ENCODE data around the gene USP44. TPM values are rescaled to one million over a fixed set of nuclear protein-coding genes. Genes with fewer than 3 reads are reported as not detected.

The USP44 gene
- total and polyA plus RNA-seq, 2 donors (not counting 3 experiments of a cell fraction or from before 2014, with no cell fraction given): 0.91 to 3.1 TPM

GRCh38 chr12:95574799-95575452 is 23.6 kb upstream of the USP44 start:
- FAIRE-seq (peak; percentile 75), DNase-seq (ENCODE audit: low read depth, low spot score) (peak; percentile 65)
- H3K9me1 ChIP-seq (replicated peaks; ENCODE audit: control insufficient read depth, extremely low read depth, insufficient read depth, low read length): no peaks in the 10 kb centered on the region
- ChIA-PET CTCF (interaction anchor here (0.6 to 2.4 kb wide), 72 partner anchors 9 to 1028 kb away, joined by 3 to 29 read pairs (median 4); partner anchors contain the start of genes CCDC38 and VEZT), POLR2A (no interaction called here)
- TF ChIP-seq MAX (IDR thresholded peaks at IDR 0.05; ENCODE audit: insufficient read depth, insufficient read length): no peak
- no peak for TF ChIP-seq POLR2A (IDR thresholded peaks at IDR 0.05; ENCODE audit: low read depth, low read length)
- TF ChIP-seq MYC (IDR thresholded peaks at IDR 0.05; ENCODE audit: low read depth, low read length): no peak
- TF ChIP-seq CTCF (IDR thresholded peaks at IDR 0.05; ENCODE audit: extremely low read depth in 1 of 2, insufficient read depth in 1 of 2, low read depth in 1 of 2, low read length in 2 of 2): peak; percentile 55 to 58
- no peak for TF ChIP-seq EZH2 (IDR thresholded peaks at IDR 0.05; ENCODE audit: borderline replicate concordance, low read depth, low read length, severe bottlenecking)
- H3K4me1 ChIP-seq (ENCODE audit: control insufficient read depth, extremely low read depth, insufficient read depth, low read length): no peaks in the 10 kb centered on the region
- no peak overlapping the region for H3K4me2 ChIP-seq (ENCODE audit: insufficient read depth, low read length)
- dilution Hi-C loops (cut with MboI; ENCODE audit: extremely low pct_ligation_motif_present, low sequenced_read_pairs) (no loop called here), intact Hi-C loops (cut with micrococcal nuclease) (no loop called here)
- peak overlapping the region; percentile 19 for H2AFZ ChIP-seq (ENCODE audit: low read depth, low read length)
- no peaks in the 10 kb centered on the region for H4K20me1 ChIP-seq (replicated peaks; ENCODE audit: control insufficient read depth, extremely low read depth, insufficient read depth, low read length)
- H3K9me3 ChIP-seq (replicated peaks; ENCODE audit: control insufficient read depth, insufficient read depth, low read length): no peaks in the 10 kb centered on the region
- no peaks in the 10 kb centered on the region for H3K36me3 ChIP-seq (ENCODE audit: control insufficient read depth in 2 of 2, extremely low read depth in 1 of 2, insufficient read depth in 2 of 2, low read length in 2 of 2)
- no peak overlapping the region for H3K9ac ChIP-seq (replicated peaks; ENCODE audit: extremely low read depth, insufficient read depth, low read length)
- no peaks in the 10 kb centered on the region for H3K79me2 ChIP-seq (ENCODE audit: control insufficient read depth, insufficient read depth, low read length)
- H3K4me3 ChIP-seq (replicated peaks in 1 of 3; ENCODE audit: insufficient read depth in 1 of 3, low read depth in 1 of 3, low read length in 3 of 3): no peak overlapping the region
- no peak overlapping the region for H3K27ac ChIP-seq (ENCODE audit: insufficient read depth, low read depth, low read length)
- H3K27me3 ChIP-seq (ENCODE audit: control insufficient read depth in 2 of 2, insufficient read depth in 2 of 2, low read length in 2 of 2): peaks cover 2 to 4% of the 10 kb centered on the region in 2 experiments
- BruUV-seq (replicated peaks): no TSS peak

Measured in endothelial cell of umbilical vein (primary cell).